ENCODE data around the gene JMJD1C. TPM values are rescaled to one million over a fixed set of nuclear protein-coding genes. Genes with fewer than 3 reads are reported as not detected.
"Not testable (repeated sequence)": the region's sequence is repeated elsewhere in the genome, so short reads cannot be mapped to it uniquely, and the experiment has no call there.

Gene JMJD1C
- total RNA-seq, 1 donor from 2014 or later, result 68.7 TPM

DNA sequence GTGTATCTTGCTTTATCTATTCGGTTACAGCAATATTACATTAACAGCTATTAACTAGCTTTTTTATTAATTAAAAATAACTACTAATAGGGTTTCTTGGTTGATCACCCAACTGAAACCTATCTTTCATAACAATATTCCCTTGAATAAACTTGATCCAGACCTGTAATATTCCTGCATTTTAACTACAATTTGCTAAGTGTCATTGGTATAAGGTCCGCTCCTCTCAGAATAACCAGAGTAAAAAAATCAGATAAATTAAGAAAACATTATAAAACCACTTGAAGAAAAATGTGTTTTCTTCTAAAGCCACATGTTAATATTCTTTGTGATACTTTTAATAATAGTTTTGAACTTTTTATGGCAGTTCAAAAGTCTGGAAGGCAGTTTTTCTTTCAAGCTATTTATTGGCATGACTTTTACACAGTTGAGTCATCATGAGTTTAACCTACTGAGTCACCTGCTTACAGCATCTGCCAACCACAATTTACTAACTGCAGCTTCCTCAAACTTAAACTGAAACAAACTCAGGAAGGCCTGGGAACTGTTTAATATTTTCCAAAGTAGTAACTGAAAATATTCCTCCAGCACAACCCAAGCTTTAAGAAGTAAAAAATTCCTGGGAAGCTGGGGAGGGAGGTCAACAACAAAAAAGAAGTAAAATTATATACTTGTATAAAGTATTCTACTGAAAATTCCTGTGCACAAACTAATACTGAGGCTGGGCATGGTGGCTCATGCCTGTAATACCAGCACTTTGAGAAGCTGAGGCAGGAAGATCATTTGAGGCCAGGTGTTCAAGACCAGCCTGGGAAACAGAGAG is 229.5 kb downstream of the JMJD1C start:
- no peak for DNase-seq (ENCODE audit: low read depth, low spot score)
- Mint-ChIP-seq H3K4me1 (peaks cover 11% of the 10 kb centered on the region), H3K4me3 (no peak overlapping the region), H3K27me3 (ENCODE audit: low read depth) (no peaks in the 10 kb centered on the region), H3K27ac (ENCODE audit: unreplicated experiment) (no peak overlapping the region), H3K9me3 (no peaks in the 10 kb centered on the region), H3K36me3 (ENCODE audit: low read depth) (no peaks in the 10 kb centered on the region)
- TF ChIP-seq, protein P1, sequence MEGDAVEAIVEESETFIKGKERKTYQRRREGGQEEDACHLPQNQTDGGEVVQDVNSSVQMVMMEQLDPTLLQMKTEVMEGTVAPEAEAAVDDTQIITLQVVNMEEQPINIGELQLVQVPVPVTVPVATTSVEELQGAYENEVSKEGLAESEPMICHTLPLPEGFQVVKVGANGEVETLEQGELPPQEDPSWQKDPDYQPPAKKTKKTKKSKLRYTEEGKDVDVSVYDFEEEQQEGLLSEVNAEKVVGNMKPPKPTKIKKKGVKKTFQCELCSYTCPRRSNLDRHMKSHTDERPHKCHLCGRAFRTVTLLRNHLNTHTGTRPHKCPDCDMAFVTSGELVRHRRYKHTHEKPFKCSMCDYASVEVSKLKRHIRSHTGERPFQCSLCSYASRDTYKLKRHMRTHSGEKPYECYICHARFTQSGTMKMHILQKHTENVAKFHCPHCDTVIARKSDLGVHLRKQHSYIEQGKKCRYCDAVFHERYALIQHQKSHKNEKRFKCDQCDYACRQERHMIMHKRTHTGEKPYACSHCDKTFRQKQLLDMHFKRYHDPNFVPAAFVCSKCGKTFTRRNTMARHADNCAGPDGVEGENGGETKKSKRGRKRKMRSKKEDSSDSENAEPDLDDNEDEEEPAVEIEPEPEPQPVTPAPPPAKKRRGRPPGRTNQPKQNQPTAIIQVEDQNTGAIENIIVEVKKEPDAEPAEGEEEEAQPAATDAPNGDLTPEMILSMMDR (conservative IDR thresholded peaks at IDR 0.05), result no peak

GRCh38 chr10:63235136-63235535 is 230.6 kb downstream of the JMJD1C start:
- not testable (repeated sequence) for H3K27ac Mint-ChIP-seq (ENCODE audit: unreplicated experiment); H3K4me3 Mint-ChIP-seq; DNase-seq (ENCODE audit: low read depth, low spot score); H3K9me3 Mint-ChIP-seq; H3K36me3 Mint-ChIP-seq (ENCODE audit: low read depth); H3K27me3 Mint-ChIP-seq (ENCODE audit: low read depth)
- peaks cover 15% of the 10 kb centered on the region for H3K4me1 Mint-ChIP-seq

DNA sequence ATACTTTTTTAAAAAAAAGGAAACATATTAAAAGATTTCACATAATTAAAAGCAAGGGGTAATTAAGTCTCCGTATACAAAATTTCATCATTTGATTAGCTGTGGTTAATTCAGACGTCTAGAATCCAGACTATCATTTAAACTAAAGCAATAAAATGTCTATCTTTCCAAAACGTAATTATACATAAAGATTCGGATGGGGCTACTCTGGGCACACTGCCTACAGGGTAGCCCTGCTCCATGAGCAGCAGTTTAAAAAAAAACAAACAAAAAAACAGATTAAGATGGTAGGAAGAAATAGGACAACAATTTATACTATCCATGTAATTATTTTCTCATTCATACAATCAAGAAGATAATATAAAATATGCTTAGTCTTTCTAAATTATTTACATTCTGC is 236.6 kb downstream of the JMJD1C start:
- H3K27me3 Mint-ChIP-seq (ENCODE audit: low read depth), result no peaks in the 10 kb centered on the region
- H3K4me1 Mint-ChIP-seq, result peaks cover 7% of the 10 kb centered on the region
- no peak overlapping the region for H3K27ac Mint-ChIP-seq (ENCODE audit: unreplicated experiment)

DNA sequence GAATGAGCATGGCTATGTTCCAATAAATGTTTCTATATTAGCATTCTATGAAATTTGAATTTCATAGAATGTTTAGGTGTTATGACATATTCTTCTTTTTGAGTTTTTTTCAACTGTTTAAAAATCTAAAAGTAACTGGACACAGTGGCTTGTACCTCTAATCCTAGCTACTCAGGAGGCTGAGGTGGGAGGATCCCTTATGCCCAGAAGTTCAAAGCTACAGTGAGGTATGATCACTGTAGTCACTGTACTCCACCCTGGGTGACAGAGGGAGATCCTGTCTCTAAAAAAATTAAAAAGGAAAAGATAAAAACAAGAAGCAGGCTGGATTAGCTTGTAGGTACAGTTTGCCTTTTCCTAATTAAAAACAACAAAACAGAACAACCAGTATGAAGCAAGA is 237.5 kb downstream of the JMJD1C start:
- no peak overlapping the region for H3K4me3 Mint-ChIP-seq
- no peaks in the 10 kb centered on the region for H3K9me3 Mint-ChIP-seq
- TF ChIP-seq, protein P1 (conservative IDR thresholded peaks at IDR 0.05), result no peak
- DNase-seq (ENCODE audit: low read depth, low spot score), result no peak
- H3K36me3 Mint-ChIP-seq (ENCODE audit: low read depth), result no peaks in the 10 kb centered on the region
- peaks cover 7% of the 10 kb centered on the region for H3K4me1 Mint-ChIP-seq
- no peaks in the 10 kb centered on the region for H3K27me3 Mint-ChIP-seq (ENCODE audit: low read depth)
- no peak overlapping the region for H3K27ac Mint-ChIP-seq (ENCODE audit: unreplicated experiment)

More for the DNA sequence above, 236.6 kb downstream of the JMJD1C start:
- TF ChIP-seq, protein P1 (conservative IDR thresholded peaks at IDR 0.05), result no peak
- no peak overlapping the region for H3K4me3 Mint-ChIP-seq
- H3K36me3 Mint-ChIP-seq (ENCODE audit: low read depth), result no peaks in the 10 kb centered on the region
- H3K9me3 Mint-ChIP-seq, result no peaks in the 10 kb centered on the region
- DNase-seq (ENCODE audit: low read depth, low spot score), result no peak

- H3K4me3 Mint-ChIP-seq, result no peak overlapping the region
These were observed 238.4 kb downstream of the JMJD1C start for GRCh38 chr10:63227207-63227895.

More at GRCh38 chr10:63227207-63227895, 238.4 kb downstream of the JMJD1C start:
- no peaks in the 10 kb centered on the region for H3K36me3 Mint-ChIP-seq (ENCODE audit: low read depth)
- H3K27ac Mint-ChIP-seq (ENCODE audit: unreplicated experiment), result no peak overlapping the region
- no peak for DNase-seq (ENCODE audit: low read depth, low spot score)
- no peaks in the 10 kb centered on the region for H3K9me3 Mint-ChIP-seq
- TF ChIP-seq, protein P1 (conservative IDR thresholded peaks at IDR 0.05), result no peak
- H3K4me1 Mint-ChIP-seq, result peaks cover 6% of the 10 kb centered on the region
- H3K27me3 Mint-ChIP-seq (ENCODE audit: low read depth), result no peaks in the 10 kb centered on the region

All from neural crest cell (in vitro differentiated cells).